ENCODE measurements around the gene MISP.
A peak's percentile ranks its signal among the peaks of the same experiment; 100 is the strongest.
"Not testable (repeated sequence)": the region's sequence is repeated elsewhere in the genome, so short reads cannot be mapped to it uniquely, and the experiment has no call there.

Gene MISP, protein sequence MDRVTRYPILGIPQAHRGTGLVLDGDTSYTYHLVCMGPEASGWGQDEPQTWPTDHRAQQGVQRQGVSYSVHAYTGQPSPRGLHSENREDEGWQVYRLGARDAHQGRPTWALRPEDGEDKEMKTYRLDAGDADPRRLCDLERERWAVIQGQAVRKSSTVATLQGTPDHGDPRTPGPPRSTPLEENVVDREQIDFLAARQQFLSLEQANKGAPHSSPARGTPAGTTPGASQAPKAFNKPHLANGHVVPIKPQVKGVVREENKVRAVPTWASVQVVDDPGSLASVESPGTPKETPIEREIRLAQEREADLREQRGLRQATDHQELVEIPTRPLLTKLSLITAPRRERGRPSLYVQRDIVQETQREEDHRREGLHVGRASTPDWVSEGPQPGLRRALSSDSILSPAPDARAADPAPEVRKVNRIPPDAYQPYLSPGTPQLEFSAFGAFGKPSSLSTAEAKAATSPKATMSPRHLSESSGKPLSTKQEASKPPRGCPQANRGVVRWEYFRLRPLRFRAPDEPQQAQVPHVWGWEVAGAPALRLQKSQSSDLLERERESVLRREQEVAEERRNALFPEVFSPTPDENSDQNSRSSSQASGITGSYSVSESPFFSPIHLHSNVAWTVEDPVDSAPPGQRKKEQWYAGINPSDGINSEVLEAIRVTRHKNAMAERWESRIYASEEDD

GRCh38 chr19:750640-751423, at the start of gene MISP:
TSS of gene MISP (plus strand) at chr19:751112. CDS start at chr19:756947, 5,835 bp downstream.
- H3K4me3 ChIP-seq (ENCODE audit: low read length): peak within 1 kb of the TSS; percentile 42
- peaks cover 53% of the 10 kb centered on the region for H3K4me1 ChIP-seq (ENCODE audit: control insufficient read depth, insufficient read depth, low read length)
- no peaks in the 10 kb centered on the region for H3K27me3 ChIP-seq (ENCODE audit: control insufficient read depth, insufficient read depth, low read length)
- H3K36me3 ChIP-seq (ENCODE audit: control insufficient read depth, insufficient read depth, low read length): peaks cover 4% of the 10 kb centered on the region
- peak within 1 kb of the TSS; percentile 87 for H3K9ac ChIP-seq (ENCODE audit: low read length)
- no peaks in the 10 kb centered on the region for H3K9me3 ChIP-seq (ENCODE audit: control insufficient read depth, low read length)

DNA sequence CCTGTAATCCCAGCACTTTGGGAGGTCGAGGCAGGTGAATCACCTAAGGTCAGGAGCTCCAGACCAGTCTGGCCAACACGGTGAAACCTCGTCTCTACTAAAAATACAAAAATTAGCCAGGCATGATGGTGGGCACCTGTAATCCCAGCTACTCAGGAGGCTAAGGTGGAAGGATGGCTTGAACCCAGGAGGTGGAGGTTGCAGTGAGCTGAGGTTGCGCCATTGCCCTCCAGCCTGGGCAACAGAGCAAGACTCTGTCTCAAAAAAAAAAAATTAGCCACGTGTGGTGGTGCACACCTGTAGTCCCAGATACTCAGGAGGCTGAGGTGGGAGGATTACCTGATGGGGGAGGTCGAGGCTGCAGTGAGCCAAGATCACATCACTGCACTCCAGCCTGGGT, 48.1 kb upstream of the MISP start:
- not testable (repeated sequence) for H3K9ac ChIP-seq (ENCODE audit: low read length); H3K9me3 ChIP-seq (ENCODE audit: control insufficient read depth, low read length); H3K36me3 ChIP-seq (ENCODE audit: control insufficient read depth, insufficient read depth, low read length); H3K27me3 ChIP-seq (ENCODE audit: control insufficient read depth, insufficient read depth, low read length); H3K4me1 ChIP-seq (ENCODE audit: control insufficient read depth, insufficient read depth, low read length); H3K4me3 ChIP-seq (ENCODE audit: low read length)

DNA sequence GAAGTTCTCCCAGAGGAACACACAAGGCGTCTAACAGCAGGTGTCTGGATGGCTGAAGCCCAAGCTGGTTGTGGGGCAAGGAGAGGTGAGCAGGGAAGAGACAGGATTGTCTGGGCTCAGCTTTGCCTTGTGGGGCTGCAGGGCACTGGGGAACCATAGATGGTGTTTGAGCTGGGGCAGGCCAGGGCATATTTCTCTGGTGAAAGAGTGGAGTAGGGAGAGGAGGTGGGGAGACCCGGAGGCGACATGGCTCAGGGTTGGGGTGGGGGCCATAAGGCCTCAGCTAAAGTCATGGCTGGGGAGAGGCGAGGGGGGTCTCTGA, 47.6 kb upstream of the MISP start:
- peaks cover 10% of the 10 kb centered on the region for H3K27me3 ChIP-seq (ENCODE audit: control insufficient read depth, insufficient read depth, low read length)
- H3K9ac ChIP-seq (ENCODE audit: low read length): no peak overlapping the region
- H3K36me3 ChIP-seq (ENCODE audit: control insufficient read depth, insufficient read depth, low read length): no peaks in the 10 kb centered on the region
- H3K9me3 ChIP-seq (ENCODE audit: control insufficient read depth, low read length): no peaks in the 10 kb centered on the region
- peaks cover 3% of the 10 kb centered on the region for H3K4me1 ChIP-seq (ENCODE audit: control insufficient read depth, insufficient read depth, low read length)
- no peak overlapping the region for H3K4me3 ChIP-seq (ENCODE audit: low read length)

DNA sequence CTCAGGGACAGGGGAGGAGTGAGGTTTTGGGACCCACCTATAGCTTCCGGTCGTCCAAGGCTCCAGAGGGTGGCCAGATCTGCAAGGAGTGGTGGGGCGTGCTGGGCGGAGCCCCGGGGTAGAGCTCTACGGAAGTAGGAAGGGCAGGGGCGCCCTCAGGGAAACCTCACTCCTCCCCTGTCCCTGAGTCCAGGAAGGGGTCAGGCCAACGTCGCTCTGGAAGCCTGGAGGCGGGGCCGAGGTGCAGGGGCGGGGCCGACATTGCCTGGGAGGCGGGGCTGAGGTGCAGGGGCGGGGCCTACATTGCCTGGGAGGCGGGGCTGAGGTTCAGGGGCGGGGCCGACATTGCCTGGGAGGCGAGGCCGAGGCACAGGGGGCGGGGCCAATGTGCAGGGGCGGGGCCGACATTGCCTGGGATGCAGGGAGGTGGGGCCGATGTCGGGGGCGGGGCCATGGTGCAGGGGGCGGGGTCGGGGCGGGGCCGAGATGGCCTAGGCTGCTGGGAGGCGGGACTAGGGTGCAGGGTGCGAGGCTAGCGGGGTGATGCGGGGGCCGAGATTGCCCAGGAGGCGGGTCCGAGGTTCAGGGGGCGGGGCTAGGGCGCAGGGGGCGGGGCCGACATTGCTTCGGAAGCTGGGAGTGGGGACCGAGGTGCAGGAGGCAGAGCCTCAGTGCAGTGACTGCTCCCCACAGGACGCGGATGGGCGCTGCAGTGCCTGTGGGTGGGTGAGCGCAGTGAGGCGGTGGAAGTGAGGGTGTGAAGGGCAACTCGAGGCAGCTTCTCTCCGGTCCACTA, 47.1 kb upstream of the MISP start:
- Histone ChIP-seq H3K4me3 (ENCODE audit: low read length) (no peak overlapping the region), H3K27me3 (ENCODE audit: control insufficient read depth, insufficient read depth, low read length) (peaks cover 13% of the 10 kb centered on the region)

DNA sequence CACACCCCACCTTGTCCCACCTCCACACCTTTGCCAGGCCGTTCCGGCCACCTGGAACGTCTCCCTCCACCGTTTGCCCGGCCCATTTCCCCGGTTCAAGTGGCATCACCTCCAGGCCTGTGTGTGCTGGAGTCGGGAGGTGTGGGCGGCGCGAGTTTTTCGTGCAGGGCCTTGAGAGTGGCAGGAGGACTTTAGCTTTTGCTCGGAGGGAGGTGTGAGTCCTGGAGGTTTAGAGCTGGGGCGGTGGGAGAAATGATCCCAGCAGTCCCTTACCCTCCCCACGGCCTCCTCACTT, 46.5 kb upstream of the MISP start:
- no peak overlapping the region for H3K4me3 ChIP-seq (ENCODE audit: low read length)
- H3K36me3 ChIP-seq (ENCODE audit: control insufficient read depth, insufficient read depth, low read length): no peaks in the 10 kb centered on the region
- H3K9me3 ChIP-seq (ENCODE audit: control insufficient read depth, low read length): no peaks in the 10 kb centered on the region
- peaks cover 3% of the 10 kb centered on the region for H3K4me1 ChIP-seq (ENCODE audit: control insufficient read depth, insufficient read depth, low read length)
- H3K27me3 ChIP-seq (ENCODE audit: control insufficient read depth, insufficient read depth, low read length): peaks cover 16% of the 10 kb centered on the region
- no peak overlapping the region for H3K9ac ChIP-seq (ENCODE audit: low read length)

More for the DNA sequence above, 47.1 kb upstream of the MISP start:
- Histone ChIP-seq H3K9me3 (ENCODE audit: control insufficient read depth, low read length) (no peaks in the 10 kb centered on the region), H3K36me3 (ENCODE audit: control insufficient read depth, insufficient read depth, low read length) (no peaks in the 10 kb centered on the region), H3K4me1 (ENCODE audit: control insufficient read depth, insufficient read depth, low read length) (peaks cover 3% of the 10 kb centered on the region), H3K9ac (ENCODE audit: low read length) (no peak overlapping the region)

DNA sequence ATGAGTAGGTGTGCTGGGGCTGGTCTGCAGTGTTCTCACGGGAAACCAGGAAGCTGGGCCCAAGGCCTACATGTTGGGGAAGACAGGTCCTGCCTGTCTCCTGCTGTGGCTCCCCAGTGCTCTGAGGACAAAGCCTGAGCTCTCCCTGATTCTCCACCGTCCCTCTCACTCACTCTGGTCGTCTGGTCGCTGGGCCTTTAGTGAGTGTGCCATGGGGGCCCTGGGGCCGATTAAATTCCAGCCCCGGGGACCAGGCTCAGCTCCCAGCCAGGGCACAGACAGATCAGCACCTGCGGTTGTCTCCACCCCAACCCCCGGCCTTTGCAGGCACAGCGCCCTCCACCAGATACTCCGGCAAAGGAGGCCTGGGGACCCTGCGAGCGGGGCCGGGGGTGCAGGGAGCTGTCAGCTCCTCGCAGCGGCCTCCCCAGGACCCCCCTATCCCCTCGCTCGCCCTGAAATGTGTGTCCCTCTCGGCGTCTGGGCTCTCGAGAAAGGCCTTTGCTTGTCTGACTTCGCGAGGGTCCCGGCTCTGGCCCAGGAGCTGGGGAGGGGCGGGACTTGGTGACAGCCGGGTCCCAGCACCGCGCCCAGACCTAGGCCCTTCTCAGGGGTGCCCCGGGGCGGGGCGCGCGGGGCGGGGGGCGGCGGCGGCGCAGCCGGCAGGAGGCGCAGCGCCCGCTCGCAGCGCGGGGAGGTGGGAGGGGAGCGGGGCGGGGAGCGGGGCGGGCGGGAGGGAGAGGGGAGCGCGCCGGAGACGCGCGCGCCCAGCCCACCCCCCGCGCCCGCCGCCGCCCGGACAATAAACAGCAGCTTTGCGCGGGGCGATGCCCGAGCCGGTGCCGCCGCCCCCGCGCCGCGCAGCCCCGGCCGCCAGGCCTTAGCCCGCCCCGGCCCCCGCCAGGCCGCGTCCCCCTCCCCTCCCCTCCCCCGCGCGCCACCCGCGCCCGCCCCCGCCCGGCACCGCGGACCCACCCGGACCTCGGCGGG, 42.5 kb upstream of the MISP start, which contains the start of gene PALM:
Gene PALM, plus strand, starts transcription at position 782 of the 990 bp plus-strand sequence. CDS start 212 bp downstream, outside the sequence.
- peaks cover 3% of the 10 kb centered on the region for H3K4me1 ChIP-seq (ENCODE audit: control insufficient read depth, insufficient read depth, low read length)
- H3K9me3 ChIP-seq (ENCODE audit: control insufficient read depth, low read length): no peaks in the 10 kb centered on the region
- peaks cover 25% of the 10 kb centered on the region for H3K27me3 ChIP-seq (ENCODE audit: control insufficient read depth, insufficient read depth, low read length)
- H3K4me3 ChIP-seq (ENCODE audit: low read length): no peak within 1 kb of the TSS
- H3K36me3 ChIP-seq (ENCODE audit: control insufficient read depth, insufficient read depth, low read length): no peaks in the 10 kb centered on the region
- no peak within 1 kb of the TSS for H3K9ac ChIP-seq (ENCODE audit: low read length)

GRCh38 chr19:709196-709964, 41.5 kb upstream of the MISP start:
- H3K27me3 ChIP-seq (ENCODE audit: control insufficient read depth, insufficient read depth, low read length): peaks cover 23% of the 10 kb centered on the region

GRCh38 chr19:709965-710571, 40.8 kb upstream of the MISP start:
- H3K27me3 ChIP-seq (ENCODE audit: control insufficient read depth, insufficient read depth, low read length): peaks cover 22% of the 10 kb centered on the region
- peaks cover 3% of the 10 kb centered on the region for H3K4me1 ChIP-seq (ENCODE audit: control insufficient read depth, insufficient read depth, low read length)
- no peak overlapping the region for H3K4me3 ChIP-seq (ENCODE audit: low read length)
- no peaks in the 10 kb centered on the region for H3K36me3 ChIP-seq (ENCODE audit: control insufficient read depth, insufficient read depth, low read length)
- no peaks in the 10 kb centered on the region for H3K9me3 ChIP-seq (ENCODE audit: control insufficient read depth, low read length)
- H3K9ac ChIP-seq (ENCODE audit: low read length): no peak overlapping the region

More at GRCh38 chr19:709196-709964, 41.5 kb upstream of the MISP start:
- Histone ChIP-seq H3K4me3 (ENCODE audit: low read length) (no peak overlapping the region), H3K9ac (ENCODE audit: low read length) (no peak overlapping the region), H3K9me3 (ENCODE audit: control insufficient read depth, low read length) (no peaks in the 10 kb centered on the region), H3K36me3 (ENCODE audit: control insufficient read depth, insufficient read depth, low read length) (no peaks in the 10 kb centered on the region), H3K4me1 (ENCODE audit: control insufficient read depth, insufficient read depth, low read length) (peaks cover 3% of the 10 kb centered on the region)

DNA sequence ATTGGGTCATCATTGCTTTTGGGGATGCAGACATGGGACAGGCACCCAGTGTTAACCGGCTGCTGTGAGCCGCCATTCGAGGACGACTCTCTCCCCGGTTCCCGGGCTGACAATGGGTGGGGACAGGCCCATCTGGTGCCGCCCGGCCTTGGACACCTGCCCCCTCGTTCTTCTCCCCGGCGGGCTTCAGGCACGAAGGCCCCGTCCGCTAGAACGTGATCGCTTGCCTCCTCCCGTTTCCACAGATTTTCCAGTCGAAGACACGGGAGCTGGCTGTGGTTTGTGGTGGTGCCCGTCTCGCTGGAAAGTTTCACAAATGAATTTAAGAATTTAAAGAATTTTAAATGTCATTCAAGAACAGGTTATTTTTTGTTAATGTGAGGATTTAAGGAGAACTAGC, 40.1 kb upstream of the MISP start:
- H3K27me3 ChIP-seq (ENCODE audit: control insufficient read depth, insufficient read depth, low read length): peaks cover 22% of the 10 kb centered on the region
- no peaks in the 10 kb centered on the region for H3K9me3 ChIP-seq (ENCODE audit: control insufficient read depth, low read length)
- H3K36me3 ChIP-seq (ENCODE audit: control insufficient read depth, insufficient read depth, low read length): no peaks in the 10 kb centered on the region
- no peak overlapping the region for H3K4me3 ChIP-seq (ENCODE audit: low read length)
- peaks cover 3% of the 10 kb centered on the region for H3K4me1 ChIP-seq (ENCODE audit: control insufficient read depth, insufficient read depth, low read length)
- H3K9ac ChIP-seq (ENCODE audit: low read length): no peak overlapping the region

- no peaks in the 10 kb centered on the region for H3K9me3 ChIP-seq (ENCODE audit: control insufficient read depth, low read length)
- H3K27me3 ChIP-seq (ENCODE audit: control insufficient read depth, insufficient read depth, low read length): peaks cover 22% of the 10 kb centered on the region
- no peak overlapping the region for H3K9ac ChIP-seq (ENCODE audit: low read length)
- H3K4me3 ChIP-seq (ENCODE audit: low read length): no peak overlapping the region
- H3K4me1 ChIP-seq (ENCODE audit: control insufficient read depth, insufficient read depth, low read length): peaks cover 3% of the 10 kb centered on the region
- H3K36me3 ChIP-seq (ENCODE audit: control insufficient read depth, insufficient read depth, low read length): no peaks in the 10 kb centered on the region
Observed at GRCh38 chr19:711254-711653, 39.7 kb upstream of the MISP start.
